HepG2 (cell line): ENCODE data around the gene NEK11. TPM values are rescaled to one million over a fixed set of nuclear protein-coding genes. Genes with fewer than 3 reads are reported as not detected.
A peak's percentile ranks its signal among the peaks of the same experiment; 100 is the strongest.

Source experiments
- CHD2 ChIP-seq: IDR thresholded peaks from 2 replicates; pipeline ENCODE4 v1.6.1; 2011; ENCODE audit warnings: low read depth, low read length, improper control_type of control experiment
- DNMT1 ChIP-seq: sonication (generic); formaldehyde crosslinking; IDR thresholded peaks from 2 replicates; pipeline ENCODE4 v1.5.1; 2020; ENCODE audit warnings: mild to moderate bottlenecking, missing genetic modification reagents
- HES4 ChIP-seq: sonication (generic); formaldehyde crosslinking; IDR thresholded peaks from 2 replicates; pipeline ENCODE4 v1.9.0; 2021; ENCODE audit warnings: mild to moderate bottlenecking, missing genetic modification reagents, borderline replicate concordance
- MIER3 ChIP-seq: IDR thresholded peaks from 2 replicates; pipeline ENCODE4 v1.6.1; 2016; ENCODE audit warnings: missing compliant biosample characterization, borderline replicate concordance
- MZF1 ChIP-seq: sonication (generic); formaldehyde crosslinking; IDR thresholded peaks from 2 replicates; pipeline ENCODE4 v1.8.1; 2023; ENCODE audit warnings: mild to moderate bottlenecking, missing genetic modification reagents, borderline replicate concordance
- NCOA1 ChIP-seq: sonication (generic); formaldehyde crosslinking; IDR thresholded peaks from 2 replicates; pipeline ENCODE4 v1.9.0; 2021; ENCODE audit warnings: missing genetic modification reagents
- NR2F6 ChIP-seq, 2 experiments: IDR thresholded peaks; 2 replicates each; pipeline ENCODE4 v1.6.1; 2016; ENCODE audit warnings: antibody characterized with exemption in 1 of 2, mild to moderate bottlenecking in 1 of 2
- PAF1 ChIP-seq: IDR thresholded peaks from 2 replicates; pipeline ENCODE4 v1.6.1; 2016; ENCODE audit warnings: missing genetic modification reagents, missing compliant biosample characterization
- PRPF4 ChIP-seq: fragments of 200-400 bp; formaldehyde crosslinking; IDR thresholded peaks from 2 replicates; pipeline ENCODE4 v1.6.1; 2016; ENCODE audit warnings: low read length, low read depth; ENCODE audit not compliant: poor library complexity, severe bottlenecking
- SCMH1 ChIP-seq: sonication (generic); formaldehyde crosslinking; IDR thresholded peaks from 2 replicates; pipeline ENCODE4 v1.9.0; 2021; ENCODE audit warnings: missing genetic modification reagents, mild to moderate bottlenecking, borderline replicate concordance
- YY1 ChIP-seq: IDR thresholded peaks from 2 replicates; pipeline ENCODE4 v1.6.1; 2011; ENCODE audit warnings: low read length, low read depth, moderate library complexity, mild to moderate bottlenecking; ENCODE audit not compliant: insufficient read depth, insufficient replicate concordance
- ZNF263 ChIP-seq: sonication (generic); formaldehyde crosslinking; IDR thresholded peaks from 2 replicates; pipeline ENCODE4 v1.4.0; 2020; ENCODE audit warnings: missing genetic modification reagents
- ZNF614 ChIP-seq: IDR thresholded peaks from 2 replicates; pipeline ENCODE4 v1.6.1; 2018; ENCODE audit warnings: missing biosample characterization, missing genetic modification reagents, inconsistent platforms, borderline replicate concordance
- ZNF660 ChIP-seq: sonication (generic); formaldehyde crosslinking; IDR thresholded peaks from 2 replicates; pipeline ENCODE4 v1.5.1; 2020; ENCODE audit warnings: mild to moderate bottlenecking, low read depth, missing genetic modification reagents, borderline replicate concordance
- ZNF678 ChIP-seq: sonication (generic); formaldehyde crosslinking; IDR thresholded peaks from 2 replicates; pipeline ENCODE4 v1.4.0; 2020; ENCODE audit warnings: mild to moderate bottlenecking, missing genetic modification reagents
- ZNF713 ChIP-seq: sonication (generic); formaldehyde crosslinking; IDR thresholded peaks from 2 replicates; pipeline ENCODE4 v1.4.0; 2020; ENCODE audit warnings: mild to moderate bottlenecking, missing genetic modification reagents
- ZNF75D ChIP-seq: sonication (generic); formaldehyde crosslinking; IDR thresholded peaks from 2 replicates; pipeline ENCODE4 v1.8.1; 2023; ENCODE audit warnings: missing genetic modification reagents, mild to moderate bottlenecking, borderline replicate concordance
- ZSCAN9 ChIP-seq: IDR thresholded peaks from 2 replicates; pipeline ENCODE4 v1.6.1; 2016; ENCODE audit warnings: borderline replicate concordance
- polyA plus RNA-seq, 8 experiments: library from polyadenylated mRNA; depleted of rRNA in 3 of 8; stranded (reverse) in 7 of 8; unstranded in 1 of 8; fragments of >200 nt; fragmentation: Illumina TruSeq in 4 of 8; extraction: Trizol in 4 of 8; gene quantifications; 2 replicates each; pipeline versions ENCODE4 v1.2.1 to v1.2.3, GENCODE V29; 2011 to 2016; ENCODE audit warnings: low read depth in 4 of 8, missing spikeins in 1 of 8, mixed read lengths in 1 of 8; ENCODE audit not compliant: insufficient read depth in 1 of 8
- total RNA-seq, 5 experiments: library from RNA; depleted of rRNA; stranded (reverse); fragments of >200 nt; fragmentation: Illumina TruSeq; extraction: Trizol; gene quantifications; 2 replicates each; pipeline ENCODE4 v1.2.3, GENCODE V29; 2016; ENCODE audit warnings: low read depth in 1 of 5
- TF ChIP-seq, protein P1 (sequence below): sonication (generic); formaldehyde crosslinking; IDR thresholded peaks from 2 replicates; pipeline ENCODE4 v1.9.0; 2021; ENCODE audit warnings: mild to moderate bottlenecking, missing genetic modification reagents
- TF ChIP-seq, protein P2 (sequence below): sonication (generic); formaldehyde crosslinking; IDR thresholded peaks from 2 replicates; pipeline ENCODE4 v1.4.0; 2020; ENCODE audit warnings: missing genetic modification reagents, mild to moderate bottlenecking, borderline replicate concordance
- TF ChIP-seq, protein P3 (sequence below): IDR thresholded peaks from 2 replicates; pipeline ENCODE4 v1.6.1; 2016; ENCODE audit warnings: missing compliant biosample characterization, missing genetic modification reagents, borderline replicate concordance

NEK11 gene
- total and polyA plus RNA-seq, 2 of the 13 experiments (the other 11 are each of a cell fraction or from before 2014, with no cell fraction given), result 0.95 to 2.2 TPM

DNA sequence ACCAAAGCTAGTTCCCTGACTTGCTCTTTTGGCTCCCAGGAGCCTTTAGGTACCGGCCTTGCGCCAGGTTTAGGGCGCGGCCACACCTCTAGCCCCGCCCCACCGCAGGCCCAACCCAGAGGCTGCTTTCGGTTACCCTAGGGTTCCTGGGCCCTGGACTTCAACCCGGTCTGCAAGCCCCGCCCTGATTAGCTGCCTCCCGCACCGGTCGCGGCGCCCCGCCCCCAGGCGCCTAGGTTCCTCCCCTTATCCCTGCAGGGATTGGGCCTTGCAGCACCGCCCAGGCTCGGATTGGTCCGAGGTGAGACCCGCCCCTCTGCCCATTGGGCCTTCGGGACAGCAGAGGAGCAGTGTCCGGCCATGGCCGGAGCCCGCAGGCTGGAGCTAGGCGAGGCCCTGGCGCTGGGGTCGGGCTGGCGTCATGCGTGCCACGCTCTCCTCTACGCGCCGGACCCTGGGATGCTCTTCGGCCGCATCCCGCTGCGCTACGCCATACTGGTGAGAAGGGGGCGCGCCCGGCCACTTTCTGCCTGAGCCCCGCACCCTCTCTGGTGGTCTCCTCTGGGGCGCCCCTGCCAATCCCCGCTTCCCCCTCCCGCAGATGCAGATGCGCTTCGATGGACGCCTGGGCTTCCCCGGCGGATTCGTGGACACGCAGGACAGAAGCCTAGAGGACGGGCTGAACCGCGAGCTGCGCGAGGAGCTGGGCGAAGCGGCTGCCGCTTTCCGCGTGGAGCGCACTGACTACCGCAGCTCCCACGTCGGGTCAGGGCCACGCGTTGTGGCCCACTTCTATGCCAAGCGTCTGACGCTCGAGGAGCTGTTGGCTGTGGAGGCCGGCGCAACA, 355.0 kb downstream of the NEK11 start, which contains the start of gene NUDT16 (continued):
- TF ChIP-seq ZNF263 (CRISPR knock-in tag) (peak; percentile 9; the same call in 1 of the 2 replicates), ZNF614 (CRISPR knock-in tag) (0 out of 2 replicates have a peak, but pooled peaks have one; percentile 70), ZSCAN9 (CRISPR knock-in tag) (peak; percentile 18), DNMT1 (CRISPR knock-in tag) (no peak; the same call in 1 of the 2 replicates), PAF1 (CRISPR knock-in tag) (no peak), MIER3 (CRISPR knock-in tag) (0 out of 2 replicates have a peak, but pooled peaks have one; percentile 31), ZNF75D (CRISPR knock-in tag) (no peak), HES4 (CRISPR knock-in tag) (no peak; the same call in 1 of the 2 replicates), ZNF660 (no peak), CHD2 (no peak), ZNF678 (CRISPR knock-in tag) (no peak), SCMH1 (CRISPR knock-in tag) (no peak), NR2F6 (IDR thresholded peaks at IDR 0.05) (no peak), NR2F6 (CRISPR knock-in tag; IDR thresholded peaks at IDR 0.05) (no peak), ZNF713 (CRISPR knock-in tag) (no peak), PRPF4 (no peak), YY1 (peak; percentile 89), MZF1 (CRISPR knock-in tag) (no peak), NCOA1 (CRISPR knock-in tag) (no peak)
- TF ChIP-seq, protein P1, sequence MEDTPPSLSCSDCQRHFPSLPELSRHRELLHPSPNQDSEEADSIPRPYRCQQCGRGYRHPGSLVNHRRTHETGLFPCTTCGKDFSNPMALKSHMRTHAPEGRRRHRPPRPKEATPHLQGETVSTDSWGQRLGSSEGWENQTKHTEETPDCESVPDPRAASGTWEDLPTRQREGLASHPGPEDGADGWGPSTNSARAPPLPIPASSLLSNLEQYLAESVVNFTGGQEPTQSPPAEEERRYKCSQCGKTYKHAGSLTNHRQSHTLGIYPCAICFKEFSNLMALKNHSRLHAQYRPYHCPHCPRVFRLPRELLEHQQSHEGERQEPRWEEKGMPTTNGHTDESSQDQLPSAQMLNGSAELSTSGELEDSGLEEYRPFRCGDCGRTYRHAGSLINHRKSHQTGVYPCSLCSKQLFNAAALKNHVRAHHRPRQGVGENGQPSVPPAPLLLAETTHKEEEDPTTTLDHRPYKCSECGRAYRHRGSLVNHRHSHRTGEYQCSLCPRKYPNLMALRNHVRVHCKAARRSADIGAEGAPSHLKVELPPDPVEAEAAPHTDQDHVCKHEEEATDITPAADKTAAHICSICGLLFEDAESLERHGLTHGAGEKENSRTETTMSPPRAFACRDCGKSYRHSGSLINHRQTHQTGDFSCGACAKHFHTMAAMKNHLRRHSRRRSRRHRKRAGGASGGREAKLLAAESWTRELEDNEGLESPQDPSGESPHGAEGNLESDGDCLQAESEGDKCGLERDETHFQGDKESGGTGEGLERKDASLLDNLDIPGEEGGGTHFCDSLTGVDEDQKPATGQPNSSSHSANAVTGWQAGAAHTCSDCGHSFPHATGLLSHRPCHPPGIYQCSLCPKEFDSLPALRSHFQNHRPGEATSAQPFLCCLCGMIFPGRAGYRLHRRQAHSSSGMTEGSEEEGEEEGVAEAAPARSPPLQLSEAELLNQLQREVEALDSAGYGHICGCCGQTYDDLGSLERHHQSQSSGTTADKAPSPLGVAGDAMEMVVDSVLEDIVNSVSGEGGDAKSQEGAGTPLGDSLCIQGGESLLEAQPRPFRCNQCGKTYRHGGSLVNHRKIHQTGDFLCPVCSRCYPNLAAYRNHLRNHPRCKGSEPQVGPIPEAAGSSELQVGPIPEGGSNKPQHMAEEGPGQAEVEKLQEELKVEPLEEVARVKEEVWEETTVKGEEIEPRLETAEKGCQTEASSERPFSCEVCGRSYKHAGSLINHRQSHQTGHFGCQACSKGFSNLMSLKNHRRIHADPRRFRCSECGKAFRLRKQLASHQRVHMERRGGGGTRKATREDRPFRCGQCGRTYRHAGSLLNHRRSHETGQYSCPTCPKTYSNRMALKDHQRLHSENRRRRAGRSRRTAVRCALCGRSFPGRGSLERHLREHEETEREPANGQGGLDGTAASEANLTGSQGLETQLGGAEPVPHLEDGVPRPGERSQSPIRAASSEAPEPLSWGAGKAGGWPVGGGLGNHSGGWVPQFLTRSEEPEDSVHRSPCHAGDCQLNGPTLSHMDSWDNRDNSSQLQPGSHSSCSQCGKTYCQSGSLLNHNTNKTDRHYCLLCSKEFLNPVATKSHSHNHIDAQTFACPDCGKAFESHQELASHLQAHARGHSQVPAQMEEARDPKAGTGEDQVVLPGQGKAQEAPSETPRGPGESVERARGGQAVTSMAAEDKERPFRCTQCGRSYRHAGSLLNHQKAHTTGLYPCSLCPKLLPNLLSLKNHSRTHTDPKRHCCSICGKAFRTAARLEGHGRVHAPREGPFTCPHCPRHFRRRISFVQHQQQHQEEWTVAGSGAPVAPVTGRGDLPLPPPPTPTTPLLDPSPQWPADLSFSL (CRISPR knock-in tag), result no peak
- TF ChIP-seq, protein P2, sequence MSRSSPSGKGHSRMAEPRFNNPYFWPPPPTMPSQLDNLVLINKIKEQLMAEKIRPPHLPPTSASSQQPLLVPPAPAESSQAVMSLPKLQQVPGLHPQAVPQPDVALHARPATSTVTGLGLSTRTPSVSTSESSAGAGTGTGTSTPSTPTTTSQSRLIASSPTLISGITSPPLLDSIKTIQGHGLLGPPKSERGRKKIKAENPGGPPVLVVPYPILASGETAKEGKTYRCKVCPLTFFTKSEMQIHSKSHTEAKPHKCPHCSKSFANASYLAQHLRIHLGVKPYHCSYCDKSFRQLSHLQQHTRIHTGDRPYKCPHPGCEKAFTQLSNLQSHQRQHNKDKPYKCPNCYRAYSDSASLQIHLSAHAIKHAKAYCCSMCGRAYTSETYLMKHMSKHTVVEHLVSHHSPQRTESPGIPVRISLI (CRISPR knock-in tag), result no peak
- TF ChIP-seq, protein P3, sequence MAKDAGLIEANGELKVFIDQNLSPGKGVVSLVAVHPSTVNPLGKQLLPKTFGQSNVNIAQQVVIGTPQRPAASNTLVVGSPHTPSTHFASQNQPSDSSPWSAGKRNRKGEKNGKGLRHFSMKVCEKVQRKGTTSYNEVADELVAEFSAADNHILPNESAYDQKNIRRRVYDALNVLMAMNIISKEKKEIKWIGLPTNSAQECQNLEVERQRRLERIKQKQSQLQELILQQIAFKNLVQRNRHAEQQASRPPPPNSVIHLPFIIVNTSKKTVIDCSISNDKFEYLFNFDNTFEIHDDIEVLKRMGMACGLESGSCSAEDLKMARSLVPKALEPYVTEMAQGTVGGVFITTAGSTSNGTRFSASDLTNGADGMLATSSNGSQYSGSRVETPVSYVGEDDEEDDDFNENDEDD (CRISPR knock-in tag), result no peak
